NT2/D1 (cell line): Measurements from ENCODE around the gene KRTAP9-8.
"Not testable (repeated sequence)": the region's sequence is repeated elsewhere in the genome, so short reads cannot be mapped to it uniquely, and the experiment has no call there.

Experiments used
- DNase-seq: peaks from one replicate; pipeline ENCODE4 v3.0.0-alpha.2; 2011; ENCODE audit warnings: low read depth, low spot score
- H3K27me3 ChIP-seq: 2 replicates; pipeline ENCODE4 v1.6.0; 2011; ENCODE audit warnings: mild to moderate bottlenecking; ENCODE audit not compliant: insufficient read length, insufficient read depth
- H3K36me3 ChIP-seq: 2 replicates; pipeline ENCODE4 v1.6.1; 2011; ENCODE audit warnings: mild to moderate bottlenecking, low read length, mixed read lengths; ENCODE audit not compliant: insufficient read depth, insufficient read length
- H3K4me1 ChIP-seq: 2 replicates; pipeline ENCODE4 v1.5.1; 2011; ENCODE audit not compliant: insufficient read depth, insufficient read length
- H3K4me3 ChIP-seq: 2 replicates; pipeline ENCODE4 v1.5.1; 2011; ENCODE audit warnings: low read depth; ENCODE audit not compliant: insufficient read length
- H3K9ac ChIP-seq: 2 replicates; pipeline ENCODE4 v1.6.0; 2011; ENCODE audit warnings: low read depth; ENCODE audit not compliant: insufficient read length
- H3K9me3 ChIP-seq: 2 replicates; pipeline ENCODE4 v1.5.1; 2011; ENCODE audit warnings: mild to moderate bottlenecking, low read length; ENCODE audit not compliant: insufficient read depth
- SUZ12 ChIP-seq: IDR thresholded peaks from 2 replicates; pipeline ENCODE4 v1.6.1; 2011; ENCODE audit not compliant: insufficient read length, insufficient read depth; ENCODE audit errors: extremely low read depth
- YY1 ChIP-seq: IDR thresholded peaks from 2 replicates; pipeline ENCODE4 v1.6.1; 2011; ENCODE audit not compliant: insufficient read length, insufficient read depth
- ZNF274 ChIP-seq: IDR thresholded peaks from 2 replicates; pipeline ENCODE4 v1.6.1; 2011; ENCODE audit warnings: mild to moderate bottlenecking, low read depth, low read length

The KRTAP9-8 gene

GRCh38 chr17:41251261-41251660 is 13.5 kb downstream of the KRTAP9-8 start:
- H3K9ac ChIP-seq: no peak overlapping the region
- H3K4me3 ChIP-seq: no peak overlapping the region
- no peaks in the 10 kb centered on the region for H3K4me1 ChIP-seq
- H3K36me3 ChIP-seq: no peaks in the 10 kb centered on the region
- H3K9me3 ChIP-seq: no peaks in the 10 kb centered on the region
- TF ChIP-seq YY1 (no peak), ZNF274 (no peak), SUZ12 (no peak)
- no peak for DNase-seq
- H3K27me3 ChIP-seq: peaks cover 7% of the 10 kb centered on the region

GRCh38 chr17:41254861-41255260 is 17.1 kb downstream of the KRTAP9-8 start:
- TF ChIP-seq YY1: no peak
- TF ChIP-seq SUZ12: no peak
- no peak for TF ChIP-seq ZNF274
- peaks cover 5% of the 10 kb centered on the region for H3K27me3 ChIP-seq
- no peak for DNase-seq

GRCh38 chr17:41255381-41256290 is 17.8 kb downstream of the KRTAP9-8 start, which contains the start of gene KRTAP9-9:
Gene KRTAP9-9 (plus strand): TSS chr17:41255384.
- not testable (repeated sequence) for H3K27me3 ChIP-seq, H3K4me3 ChIP-seq, H3K4me1 ChIP-seq, H3K9me3 ChIP-seq, H3K36me3 ChIP-seq, DNase-seq, H3K9ac ChIP-seq

More at GRCh38 chr17:41254861-41255260, 17.1 kb downstream of the KRTAP9-8 start:
- Histone ChIP-seq H3K9ac (no peak overlapping the region), H3K4me1 (no peaks in the 10 kb centered on the region), H3K9me3 (no peaks in the 10 kb centered on the region), H3K4me3 (no peak overlapping the region), H3K36me3 (no peaks in the 10 kb centered on the region)

GRCh38 chr17:41256291-41256685 is 18.5 kb downstream of the KRTAP9-8 start:
- H3K36me3 ChIP-seq: no peaks in the 10 kb centered on the region
- H3K9me3 ChIP-seq: no peaks in the 10 kb centered on the region
- no peak overlapping the region for H3K4me3 ChIP-seq
- no peak overlapping the region for H3K9ac ChIP-seq
- TF ChIP-seq ZNF274: no peak
- no peak for TF ChIP-seq SUZ12
- TF ChIP-seq YY1: no peak
- peaks cover 5% of the 10 kb centered on the region for H3K27me3 ChIP-seq
- H3K4me1 ChIP-seq: no peaks in the 10 kb centered on the region
- no peak for DNase-seq

GRCh38 chr17:41258406-41258805 is 20.6 kb downstream of the KRTAP9-8 start:
- TF ChIP-seq YY1 (no peak), SUZ12 (no peak), ZNF274 (no peak)
- H3K9ac ChIP-seq: no peak overlapping the region
- H3K4me1 ChIP-seq: no peaks in the 10 kb centered on the region
- H3K9me3 ChIP-seq: no peaks in the 10 kb centered on the region
- no peak for DNase-seq
- H3K36me3 ChIP-seq: no peaks in the 10 kb centered on the region
- no peak overlapping the region for H3K4me3 ChIP-seq
- peaks cover 2% of the 10 kb centered on the region for H3K27me3 ChIP-seq

- Histone ChIP-seq H3K4me3 (no peak overlapping the region), H3K9me3 (no peaks in the 10 kb centered on the region), H3K27me3 (peaks cover 6% of the 10 kb centered on the region), H3K36me3 (no peaks in the 10 kb centered on the region), H3K4me1 (no peaks in the 10 kb centered on the region), H3K9ac (no peak overlapping the region)
- no peak for DNase-seq
- TF ChIP-seq ZNF274 (no peak), SUZ12 (no peak)
Observed at GRCh38 chr17:41263212-41263611, 25.4 kb downstream of the KRTAP9-8 start.

- Histone ChIP-seq H3K9ac (no peak overlapping the region), H3K4me1 (no peaks in the 10 kb centered on the region), H3K4me3 (no peak overlapping the region), H3K27me3 (peaks cover 6% of the 10 kb centered on the region), H3K9me3 (no peaks in the 10 kb centered on the region), H3K36me3 (no peaks in the 10 kb centered on the region)
- TF ChIP-seq YY1: no peak
- DNase-seq: no peak
Observed at GRCh38 chr17:41264599-41264998, 26.8 kb downstream of the KRTAP9-8 start.

GRCh38 chr17:41265078-41265477 is 27.3 kb downstream of the KRTAP9-8 start, which contains the start of gene KRTAP9-6:
Gene KRTAP9-6 (plus strand): TSS chr17:41265378. CDS start chr17:41265378, 0 bp downstream.
- Histone ChIP-seq H3K4me3 (no peak within 1 kb of the TSS), H3K9me3 (no peaks in the 10 kb centered on the region), H3K9ac (no peak within 1 kb of the TSS), H3K27me3 (peaks cover 6% of the 10 kb centered on the region), H3K36me3 (no peaks in the 10 kb centered on the region), H3K4me1 (no peaks in the 10 kb centered on the region)
- no peak for DNase-seq
- no peak for TF ChIP-seq SUZ12
- no peak for TF ChIP-seq ZNF274
- no peak for TF ChIP-seq YY1
